GM21737 (cell line): ENCODE data around the gene COG3.
"Not testable (repeated sequence)": the region's sequence is repeated elsewhere in the genome, so short reads cannot be mapped to it uniquely, and the experiment has no call there.

ENCODE experiments used
- ATAC-seq: cut with Tn5 transposase; IDR thresholded peaks from one replicate; pipeline ENCODE4 v1.9.1; 2021; ENCODE audit warnings: mild to moderate bottlenecking, moderate library complexity; ENCODE audit not compliant: unreplicated experiment

COG3 gene, protein sequence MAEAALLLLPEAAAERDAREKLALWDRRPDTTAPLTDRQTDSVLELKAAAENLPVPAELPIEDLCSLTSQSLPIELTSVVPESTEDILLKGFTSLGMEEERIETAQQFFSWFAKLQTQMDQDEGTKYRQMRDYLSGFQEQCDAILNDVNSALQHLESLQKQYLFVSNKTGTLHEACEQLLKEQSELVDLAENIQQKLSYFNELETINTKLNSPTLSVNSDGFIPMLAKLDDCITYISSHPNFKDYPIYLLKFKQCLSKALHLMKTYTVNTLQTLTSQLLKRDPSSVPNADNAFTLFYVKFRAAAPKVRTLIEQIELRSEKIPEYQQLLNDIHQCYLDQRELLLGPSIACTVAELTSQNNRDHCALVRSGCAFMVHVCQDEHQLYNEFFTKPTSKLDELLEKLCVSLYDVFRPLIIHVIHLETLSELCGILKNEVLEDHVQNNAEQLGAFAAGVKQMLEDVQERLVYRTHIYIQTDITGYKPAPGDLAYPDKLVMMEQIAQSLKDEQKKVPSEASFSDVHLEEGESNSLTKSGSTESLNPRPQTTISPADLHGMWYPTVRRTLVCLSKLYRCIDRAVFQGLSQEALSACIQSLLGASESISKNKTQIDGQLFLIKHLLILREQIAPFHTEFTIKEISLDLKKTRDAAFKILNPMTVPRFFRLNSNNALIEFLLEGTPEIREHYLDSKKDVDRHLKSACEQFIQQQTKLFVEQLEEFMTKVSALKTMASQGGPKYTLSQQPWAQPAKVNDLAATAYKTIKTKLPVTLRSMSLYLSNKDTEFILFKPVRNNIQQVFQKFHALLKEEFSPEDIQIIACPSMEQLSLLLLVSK

DNA sequence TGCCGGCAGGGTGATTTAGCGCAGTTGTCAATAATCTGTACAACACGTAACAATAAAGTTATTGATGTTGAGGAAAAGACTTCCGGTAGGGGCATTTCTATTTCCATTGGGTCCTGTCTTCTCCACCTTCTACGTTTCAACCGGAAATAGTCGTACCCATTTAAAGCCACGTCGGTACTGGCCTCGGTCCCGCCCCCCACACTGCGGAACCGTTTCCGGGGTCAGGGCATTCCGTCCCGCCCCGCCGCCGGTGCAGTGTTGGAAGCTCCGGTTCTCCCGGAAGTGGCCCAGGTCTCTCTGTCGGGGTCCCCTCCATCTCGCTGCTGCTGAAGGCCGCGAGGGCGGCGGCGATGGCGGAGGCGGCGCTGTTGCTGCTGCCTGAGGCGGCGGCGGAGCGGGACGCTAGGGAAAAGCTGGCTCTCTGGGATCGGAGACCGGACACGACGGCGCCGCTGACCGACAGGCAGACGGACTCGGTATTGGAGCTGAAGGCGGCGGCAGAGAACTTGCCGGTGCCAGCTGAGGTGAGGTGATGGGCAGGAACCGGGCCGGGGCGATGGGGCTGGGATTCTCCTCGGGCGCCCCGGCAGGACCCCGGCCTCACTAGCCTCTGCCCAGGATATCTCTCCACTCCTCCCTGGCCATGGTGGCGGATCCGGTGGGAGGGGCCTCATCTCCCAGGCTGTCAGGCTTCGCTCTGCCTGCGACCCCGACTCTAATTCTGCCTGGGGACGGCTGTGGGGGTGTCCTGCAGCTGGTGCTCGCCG, at the start of gene COG3:
Gene COG3 (plus strand): TSS at position 253 of the 767 bp plus-strand sequence. CDS start 98 bp downstream, at position 351.
- ATAC-seq: peak; percentile 98

DNA sequence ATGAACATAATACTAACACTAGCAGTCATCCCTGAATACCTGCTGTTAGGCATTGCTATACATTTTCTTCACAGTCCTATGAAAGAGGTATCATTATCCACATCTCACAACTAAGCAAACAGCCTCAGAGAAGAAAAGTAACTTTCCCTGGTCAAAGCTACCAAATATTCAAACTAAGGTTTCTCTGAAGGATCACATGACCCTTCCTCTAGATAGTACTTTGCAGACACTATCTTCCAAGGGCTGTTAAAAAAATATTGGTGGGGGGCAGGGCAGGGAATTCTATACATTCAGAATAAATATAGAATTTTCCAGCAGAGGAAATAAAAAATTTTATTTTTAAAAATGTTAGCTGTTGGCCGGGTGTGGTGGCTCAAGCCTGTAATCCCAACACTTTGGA, 49.6 kb upstream of the COG3 start:
- ATAC-seq: no peak

DNA sequence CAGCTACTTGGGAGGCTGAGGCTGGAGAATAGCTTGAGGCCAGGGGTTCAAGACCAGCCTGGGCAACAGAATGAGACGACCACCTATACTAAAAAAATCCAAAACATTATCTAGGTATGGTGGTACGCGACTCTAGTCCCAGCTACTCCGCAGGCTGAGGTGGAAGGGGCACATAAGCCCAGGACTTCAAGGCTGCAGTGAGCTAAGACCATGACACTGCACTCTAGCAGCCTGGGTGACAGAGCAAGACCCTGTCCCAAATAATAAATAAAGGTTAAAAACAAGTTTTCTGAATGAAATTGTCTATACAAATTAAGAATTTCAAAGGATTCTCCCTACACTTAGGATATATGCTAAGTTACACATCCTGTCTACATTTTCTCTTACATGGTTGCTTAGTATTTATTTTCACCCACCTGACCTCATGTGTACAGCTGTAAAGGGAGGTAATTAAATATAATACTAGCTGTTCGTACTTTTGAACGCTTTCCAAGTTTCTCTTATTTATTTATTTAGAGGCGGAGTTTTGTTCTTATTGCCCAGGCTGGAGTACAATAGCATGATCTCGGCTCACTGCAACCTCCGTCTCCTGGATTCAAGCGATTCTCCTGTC, 48.1 kb upstream of the COG3 start:
- no peak for ATAC-seq

DNA sequence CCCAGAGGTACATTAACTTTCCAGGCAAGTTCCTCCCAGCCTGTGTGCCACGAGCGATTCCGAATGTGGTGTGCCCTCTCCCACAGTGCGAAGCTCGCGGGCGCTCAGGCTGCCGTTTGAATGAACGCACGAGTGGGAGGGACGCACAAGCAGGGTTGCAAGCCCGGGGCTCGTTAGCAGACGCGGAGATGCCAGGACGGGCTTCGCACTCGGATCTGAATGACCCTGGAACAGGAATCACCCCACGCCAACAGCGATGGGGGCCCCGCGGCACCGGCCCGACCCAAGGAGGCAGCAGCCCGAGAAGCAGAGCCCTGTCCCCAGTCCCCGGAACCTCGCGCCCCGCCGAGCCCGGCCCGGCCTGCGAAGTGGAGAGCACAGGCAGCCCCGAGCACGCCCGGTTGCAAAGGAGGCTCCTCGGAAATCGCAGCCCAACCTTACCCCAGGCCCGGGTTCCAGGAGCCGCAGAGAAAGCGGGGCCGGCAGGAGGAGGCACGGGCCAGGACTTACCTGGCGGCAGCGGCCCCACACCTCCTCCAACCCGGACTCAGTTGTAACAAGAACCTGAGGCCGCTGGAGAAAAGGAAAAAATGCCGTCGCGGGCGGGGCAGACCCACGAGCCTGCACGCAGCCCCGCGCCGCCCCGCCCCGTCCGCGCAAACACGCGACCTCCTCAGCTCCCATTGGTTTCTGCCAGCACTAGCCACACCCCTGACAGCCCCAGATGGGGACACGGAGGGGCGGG, 46.8 kb upstream of the COG3 start, which contains the start of gene SLC25A30:
Gene SLC25A30 (minus strand): TSS at position 584 of the 745 bp plus-strand sequence. CDS start 6,948 bp downstream, outside the sequence.
- peak; percentile 89 for ATAC-seq

DNA sequence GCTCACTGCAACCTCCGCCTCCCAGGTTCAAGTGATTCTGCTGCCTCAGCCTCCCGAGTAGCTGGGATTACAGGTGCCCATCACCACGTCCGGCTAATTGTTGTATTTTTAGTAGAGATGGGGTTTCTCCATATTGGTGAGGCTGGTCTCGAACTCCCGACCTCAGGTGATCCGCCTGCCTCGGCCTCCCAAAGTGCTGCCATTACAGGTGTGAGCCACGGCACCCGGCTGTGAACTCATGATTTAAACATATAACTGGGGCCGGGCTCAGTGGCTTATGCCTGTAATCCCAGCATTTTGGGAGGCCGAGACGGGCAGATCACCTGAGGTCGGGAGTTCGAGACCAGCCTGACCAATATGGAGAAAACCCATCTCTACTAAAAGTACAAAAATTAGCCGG, 45.4 kb upstream of the COG3 start:
- ATAC-seq: not testable (repeated sequence)

DNA sequence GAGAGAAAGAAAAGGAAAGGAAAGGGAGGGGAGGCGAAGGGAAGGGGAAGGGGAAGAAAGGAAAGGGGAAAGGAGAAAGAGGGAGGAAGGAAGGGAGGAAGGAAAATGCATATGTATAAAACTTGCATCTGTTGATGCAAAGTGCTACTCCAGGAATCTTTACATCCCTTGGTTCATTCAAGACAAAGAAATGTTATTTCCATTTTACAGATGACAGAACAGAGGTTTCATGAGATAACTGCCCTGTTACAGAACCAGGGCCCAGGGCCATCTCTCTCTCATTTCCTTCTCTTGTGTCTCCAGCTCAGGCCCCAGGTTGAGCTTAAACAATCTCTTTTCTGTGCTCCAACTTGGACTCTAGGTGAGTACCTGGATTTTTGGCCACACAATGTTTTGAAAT, 44.8 kb upstream of the COG3 start:
- no peak for ATAC-seq

DNA sequence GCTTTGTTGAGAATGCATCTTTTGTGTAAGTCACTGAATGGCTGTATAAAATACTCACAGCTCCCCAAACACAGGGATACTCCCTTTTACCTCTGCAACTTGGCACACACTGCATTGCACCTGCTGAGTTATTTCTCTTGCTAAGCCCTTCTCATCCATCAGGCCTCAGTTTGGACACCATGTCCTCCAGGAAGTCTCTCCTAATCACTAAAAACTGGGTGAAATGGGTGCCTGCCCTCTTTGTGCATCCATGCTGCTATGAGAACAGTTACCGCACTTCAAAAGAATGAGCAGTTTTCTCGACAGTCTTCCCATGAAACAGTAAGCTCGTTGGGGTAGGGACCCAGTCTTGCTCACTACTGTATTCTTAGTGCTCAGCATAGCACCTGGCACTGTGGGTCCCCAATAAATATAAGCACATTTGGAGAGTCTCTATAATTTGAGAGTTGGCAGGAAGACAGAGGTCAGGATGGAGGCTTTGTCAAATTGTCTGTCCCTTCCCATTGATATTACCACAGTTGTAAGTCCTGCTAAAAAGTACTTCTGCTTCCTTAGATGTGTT, 41.9 kb upstream of the COG3 start:
- ATAC-seq: no peak

DNA sequence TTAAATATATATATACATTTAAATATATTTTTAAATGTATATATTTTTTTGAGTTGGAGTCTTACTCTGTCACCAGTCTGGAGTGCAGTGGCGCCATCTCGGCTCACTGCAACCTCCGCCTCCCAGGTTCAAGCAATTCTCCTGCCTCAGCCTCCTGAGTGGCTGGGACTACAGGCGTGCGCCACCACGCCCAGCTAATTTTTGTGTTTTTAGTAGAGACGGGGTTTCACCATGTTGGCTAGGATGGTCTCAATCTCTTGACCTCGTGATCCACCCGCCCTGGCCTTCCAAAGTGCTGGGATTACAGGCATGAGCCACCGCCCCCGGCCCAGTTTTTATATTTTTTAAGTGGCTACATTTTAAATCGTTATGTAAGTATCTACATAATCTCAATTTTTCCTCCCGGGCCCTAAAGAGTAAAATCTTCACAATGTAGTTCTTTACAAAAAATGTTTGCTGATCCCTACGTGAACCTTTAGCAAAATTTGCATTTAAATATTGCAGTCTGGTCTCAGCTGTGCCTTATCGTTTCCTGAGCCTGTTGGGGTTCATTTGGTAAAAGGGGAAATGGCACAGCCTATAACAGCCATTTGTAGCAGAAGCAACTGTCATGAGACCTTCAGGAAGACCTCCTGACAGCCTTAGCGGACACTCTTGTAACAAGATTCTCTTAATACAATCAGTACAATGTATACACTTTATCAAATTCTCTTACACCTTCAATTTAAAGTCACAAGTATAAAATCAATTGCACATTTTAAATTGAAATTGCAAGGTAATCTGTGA, 38.5 kb upstream of the COG3 start:
- not testable (repeated sequence) for ATAC-seq

DNA sequence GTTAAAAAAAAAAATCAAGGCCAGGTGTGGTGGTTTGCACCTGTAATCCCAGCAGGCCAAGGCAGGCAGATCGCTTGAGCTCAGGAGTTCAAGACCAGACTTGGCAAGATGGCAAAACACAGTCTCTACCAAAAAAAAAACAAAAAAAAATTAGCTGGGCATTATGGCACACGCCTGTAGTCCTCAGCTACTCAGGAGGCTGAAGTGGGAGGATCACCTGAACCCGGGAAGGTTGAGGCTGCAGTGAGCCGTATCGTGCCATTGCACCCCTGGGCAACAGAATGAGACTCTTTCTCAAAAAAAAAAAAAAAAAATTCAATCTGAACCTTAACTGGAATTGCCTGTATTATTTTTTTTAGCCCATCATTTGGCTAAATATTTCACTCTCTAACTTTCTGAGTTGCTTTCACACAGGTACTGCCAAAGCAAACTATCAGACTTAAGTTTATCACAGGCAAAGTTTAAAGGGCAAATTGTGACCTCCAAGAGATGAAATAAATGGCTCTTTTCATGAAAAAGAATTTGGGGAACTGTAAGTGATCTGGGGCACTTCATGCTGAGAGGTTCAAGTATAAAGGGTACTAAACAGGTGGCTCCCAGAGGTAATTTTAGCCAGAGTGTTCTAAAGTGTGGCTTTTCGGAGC, 31.9 kb upstream of the COG3 start:
- no peak for ATAC-seq

DNA sequence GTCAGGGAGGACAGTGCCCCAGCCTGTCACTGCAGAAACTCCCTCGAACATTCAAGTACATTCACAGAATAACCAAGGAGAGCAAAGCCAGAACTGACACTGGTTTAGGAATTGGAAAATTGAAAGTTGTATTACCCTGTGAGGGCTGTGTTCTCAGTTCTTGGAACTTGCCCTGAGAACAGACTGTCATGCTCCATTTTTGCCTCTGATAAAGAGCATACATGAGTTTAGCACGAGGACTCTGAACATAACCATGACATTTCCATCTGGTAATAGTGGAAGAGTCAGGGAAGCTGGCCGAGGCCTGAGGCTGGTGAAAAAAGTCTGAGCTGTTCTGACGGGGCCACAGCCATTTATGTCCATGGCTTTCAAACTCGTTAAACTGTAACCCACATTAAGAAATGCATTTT, 31.4 kb upstream of the COG3 start:
- ATAC-seq: no peak

DNA sequence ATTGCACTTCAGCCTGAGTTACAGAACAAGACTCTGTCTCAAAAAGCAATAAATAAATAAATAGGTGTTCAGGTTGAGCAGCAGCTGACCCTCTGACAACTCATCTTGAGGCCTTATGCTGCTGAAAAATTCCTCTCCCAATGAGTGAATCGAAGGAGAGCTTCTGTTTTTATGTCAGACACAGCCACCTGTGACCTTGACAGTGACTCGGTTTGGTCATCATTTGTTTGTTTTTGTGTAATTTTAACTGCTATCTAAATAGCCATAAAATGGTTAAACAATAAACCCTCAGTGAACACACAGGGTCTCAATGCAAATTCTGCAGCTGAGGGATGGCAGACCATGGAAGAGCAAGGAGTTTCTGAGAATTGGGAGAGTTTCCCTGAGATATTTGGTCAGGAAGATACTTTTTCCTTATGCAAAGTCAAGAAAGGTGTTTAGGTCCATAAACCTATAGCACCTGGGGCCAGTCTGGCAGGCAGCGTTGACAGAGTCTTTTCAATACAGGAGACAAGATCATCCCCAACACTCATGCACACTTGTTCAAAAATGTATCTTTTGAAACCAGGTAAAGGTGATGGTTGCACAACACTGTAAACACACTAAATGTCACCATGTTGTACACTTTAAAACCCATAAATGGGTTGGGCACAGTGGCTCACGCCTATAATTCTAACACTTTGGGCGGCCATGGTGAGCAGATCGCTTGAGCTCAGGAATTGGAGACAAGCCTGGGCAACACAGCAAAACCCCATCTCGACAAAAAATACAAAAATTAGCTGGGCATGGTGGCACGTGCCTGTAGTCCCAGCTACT, 30.0 kb upstream of the COG3 start:
- no peak for ATAC-seq

DNA sequence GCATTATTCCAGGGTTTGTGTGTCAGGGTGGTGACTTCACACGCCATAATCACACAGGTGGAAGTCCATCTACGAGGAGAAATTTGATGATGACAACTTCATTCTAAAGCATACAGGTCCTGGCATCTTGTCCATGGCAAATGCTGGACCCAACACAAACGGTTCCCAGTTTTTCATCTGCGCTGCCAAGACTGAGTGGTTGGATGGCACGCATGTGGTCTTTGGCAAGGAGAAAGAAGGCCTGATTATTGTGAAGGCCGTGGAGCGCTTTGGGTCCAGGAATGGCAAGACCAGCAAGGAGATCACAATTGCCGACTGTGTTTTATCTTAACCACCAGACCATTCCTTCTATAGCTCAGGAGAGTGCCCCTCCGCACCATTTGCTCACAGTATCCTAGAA, 28.4 kb upstream of the COG3 start:
- ATAC-seq: no peak

DNA sequence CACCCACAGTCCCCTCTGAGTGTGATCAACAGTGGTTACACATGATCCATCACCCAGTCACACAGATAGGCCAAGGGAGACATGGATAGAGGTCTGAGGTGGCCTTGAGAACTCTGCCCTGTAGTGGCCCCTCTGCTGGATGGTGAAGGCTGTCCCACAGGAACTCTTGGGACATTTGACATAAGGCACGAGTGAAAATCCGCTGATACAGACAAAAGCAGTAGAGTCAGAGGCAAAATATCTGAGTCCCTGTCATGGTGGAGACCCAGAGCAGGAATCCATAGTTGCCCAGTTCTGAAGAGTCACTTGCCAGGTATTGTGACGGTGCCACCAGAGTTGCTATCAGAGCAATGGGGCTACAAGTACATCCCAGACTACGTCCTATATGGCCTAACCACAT, 27.8 kb upstream of the COG3 start:
- ATAC-seq: no peak

DNA sequence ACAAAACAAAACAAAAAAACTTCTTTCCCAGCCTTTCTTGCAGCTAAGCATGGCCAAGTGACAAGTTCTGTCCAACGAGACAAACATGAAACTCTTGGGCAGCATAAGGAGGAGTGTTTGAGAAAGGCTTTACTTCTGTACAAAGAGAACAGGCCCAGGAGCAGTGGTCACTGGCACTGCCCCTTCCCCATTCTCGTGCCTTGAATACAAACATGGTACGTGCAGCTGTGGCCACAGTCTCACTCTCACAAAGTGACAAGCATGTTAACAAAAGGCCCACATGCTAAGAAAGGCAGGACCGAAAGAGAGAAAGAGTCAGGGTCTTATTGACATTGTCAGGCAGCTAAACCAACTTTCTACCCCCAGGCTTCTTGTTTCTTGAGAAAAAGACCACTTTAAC, 26.8 kb upstream of the COG3 start:
- no peak for ATAC-seq

DNA sequence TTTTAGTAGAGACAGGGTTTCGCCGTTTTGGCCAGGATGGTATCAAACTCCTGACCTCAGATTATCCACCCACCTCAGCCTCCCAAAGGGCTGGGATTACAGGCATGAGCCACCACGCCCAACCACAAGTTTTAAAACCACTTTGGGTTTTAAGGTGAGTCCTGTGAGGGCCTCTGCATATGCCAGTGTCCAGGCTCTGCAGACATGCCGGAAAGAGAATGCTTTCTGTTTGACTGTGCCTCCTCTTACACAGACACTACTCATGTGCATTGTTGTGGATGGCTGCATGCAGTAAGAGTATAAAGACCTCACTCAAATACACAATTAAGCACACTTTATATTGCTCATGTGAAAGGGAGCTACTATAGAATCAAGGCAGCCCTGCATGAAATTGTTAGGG, 25.7 kb upstream of the COG3 start:
- no peak for ATAC-seq

DNA sequence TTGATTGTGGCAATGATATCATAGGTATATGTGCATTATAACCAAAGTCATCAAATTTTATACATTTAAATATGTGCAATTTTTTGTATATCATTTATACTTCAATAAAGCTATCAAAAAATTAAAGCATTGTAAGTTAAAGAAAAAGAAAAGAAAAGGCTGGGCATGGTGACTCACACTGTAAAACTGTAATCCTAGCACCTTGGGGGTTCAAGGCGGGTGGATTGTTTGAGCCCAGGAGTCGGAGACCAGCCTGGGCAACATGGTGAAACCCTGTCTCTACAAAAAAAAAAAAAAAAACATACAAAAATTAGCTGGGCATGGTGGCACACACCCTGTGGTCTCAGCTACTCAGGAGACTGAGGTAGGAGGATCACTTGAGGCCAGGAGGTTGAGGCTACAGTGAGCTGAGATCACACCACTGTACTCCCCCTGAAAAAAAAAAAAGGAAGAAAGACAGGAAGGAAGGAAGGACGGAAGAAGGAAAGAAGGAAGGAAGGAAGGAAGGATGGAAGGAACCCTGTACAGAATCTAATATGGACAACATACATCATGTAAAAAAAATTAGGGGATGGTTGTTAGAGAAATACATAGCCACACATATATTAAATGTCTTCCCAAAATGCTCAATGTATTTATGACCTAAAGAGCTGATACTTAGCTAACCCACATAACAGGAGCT, 24.8 kb upstream of the COG3 start:
- ATAC-seq: no peak

DNA sequence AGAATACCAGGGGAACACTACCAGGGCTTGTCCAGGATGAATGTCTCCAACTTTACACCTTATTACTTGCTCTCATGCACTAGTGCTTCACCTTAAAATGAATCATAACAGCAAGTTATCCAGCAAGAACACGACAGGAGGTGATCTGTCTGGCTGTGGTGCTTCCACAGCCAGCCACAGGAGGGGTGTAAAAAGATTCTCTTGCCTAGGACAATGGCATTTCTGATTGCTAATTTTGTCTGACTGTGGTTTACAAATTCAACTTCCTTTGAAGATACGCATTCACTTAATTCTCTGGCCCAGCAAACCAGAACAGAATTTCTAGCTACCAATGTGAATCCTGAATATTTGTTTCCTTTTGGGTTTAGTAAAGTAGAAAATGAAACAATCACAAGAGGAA, 23.1 kb upstream of the COG3 start:
- ATAC-seq: no peak
